Astrocyte of the cerebellum (primary cell): ENCODE data around the gene OTUB2.

ENCODE experiments used
- DNase-seq: peaks from one replicate; pipeline ENCODE4 v3.0.0-alpha.2; 2011; ENCODE audit warnings: low read depth
- H3K4me3 ChIP-seq: 2 replicates; pipeline ENCODE4 v1.5.1; 2011; ENCODE audit warnings: mild to moderate bottlenecking, low read depth, low read length, moderate library complexity
- in situ Hi-C: cut with HindIII; loops from 2 replicates; pipeline ENCODE4 v1.10.0; 2017; ENCODE audit warnings: low sequenced_read_pairs
- TF ChIP-seq, protein P1 (sequence below): IDR thresholded peaks from 2 replicates; pipeline ENCODE4 v1.5.1; 2012; ENCODE audit warnings: low read length, low read depth, moderate library complexity, mild to moderate bottlenecking; ENCODE audit errors: missing control alignments

OTUB2 gene

GRCh38 chr14:94001016-94001415 lies 25.1 kb upstream of the OTUB2 start:
- TF ChIP-seq, protein P1, sequence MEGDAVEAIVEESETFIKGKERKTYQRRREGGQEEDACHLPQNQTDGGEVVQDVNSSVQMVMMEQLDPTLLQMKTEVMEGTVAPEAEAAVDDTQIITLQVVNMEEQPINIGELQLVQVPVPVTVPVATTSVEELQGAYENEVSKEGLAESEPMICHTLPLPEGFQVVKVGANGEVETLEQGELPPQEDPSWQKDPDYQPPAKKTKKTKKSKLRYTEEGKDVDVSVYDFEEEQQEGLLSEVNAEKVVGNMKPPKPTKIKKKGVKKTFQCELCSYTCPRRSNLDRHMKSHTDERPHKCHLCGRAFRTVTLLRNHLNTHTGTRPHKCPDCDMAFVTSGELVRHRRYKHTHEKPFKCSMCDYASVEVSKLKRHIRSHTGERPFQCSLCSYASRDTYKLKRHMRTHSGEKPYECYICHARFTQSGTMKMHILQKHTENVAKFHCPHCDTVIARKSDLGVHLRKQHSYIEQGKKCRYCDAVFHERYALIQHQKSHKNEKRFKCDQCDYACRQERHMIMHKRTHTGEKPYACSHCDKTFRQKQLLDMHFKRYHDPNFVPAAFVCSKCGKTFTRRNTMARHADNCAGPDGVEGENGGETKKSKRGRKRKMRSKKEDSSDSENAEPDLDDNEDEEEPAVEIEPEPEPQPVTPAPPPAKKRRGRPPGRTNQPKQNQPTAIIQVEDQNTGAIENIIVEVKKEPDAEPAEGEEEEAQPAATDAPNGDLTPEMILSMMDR = no peak
- no peak overlapping the region for H3K4me3 ChIP-seq
- in situ Hi-C loops = no loop called here
- DNase-seq = no peak

- peak; percentile 32 for DNase-seq
- TF ChIP-seq, protein P1 = peak; percentile 97
- in situ Hi-C loops = no loop called here
- H3K4me3 ChIP-seq = no peak overlapping the region
Observed at GRCh38 chr14:94001501-94002396, 24.4 kb upstream of the OTUB2 start.

DNA sequence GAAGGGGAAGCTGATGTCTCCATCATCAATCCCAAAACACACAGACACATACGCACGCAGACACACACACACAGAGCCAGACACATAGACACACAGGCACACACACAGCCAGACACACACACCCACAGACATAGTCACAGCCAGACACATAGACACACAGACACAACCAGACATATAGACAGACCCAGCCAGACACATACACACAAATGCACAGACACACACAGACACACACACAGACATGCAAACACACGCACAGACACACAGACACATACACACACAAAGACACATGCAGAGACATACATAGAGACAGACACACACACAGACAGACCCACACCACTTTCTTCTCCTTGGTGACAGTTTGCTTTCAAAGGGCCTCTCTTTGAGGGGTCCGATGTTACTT lies 22.7 kb upstream of the OTUB2 start:
- H3K4me3 ChIP-seq = no peak overlapping the region
- in situ Hi-C loops = no loop called here
- DNase-seq = no peak
- TF ChIP-seq, protein P1 = no peak

DNA sequence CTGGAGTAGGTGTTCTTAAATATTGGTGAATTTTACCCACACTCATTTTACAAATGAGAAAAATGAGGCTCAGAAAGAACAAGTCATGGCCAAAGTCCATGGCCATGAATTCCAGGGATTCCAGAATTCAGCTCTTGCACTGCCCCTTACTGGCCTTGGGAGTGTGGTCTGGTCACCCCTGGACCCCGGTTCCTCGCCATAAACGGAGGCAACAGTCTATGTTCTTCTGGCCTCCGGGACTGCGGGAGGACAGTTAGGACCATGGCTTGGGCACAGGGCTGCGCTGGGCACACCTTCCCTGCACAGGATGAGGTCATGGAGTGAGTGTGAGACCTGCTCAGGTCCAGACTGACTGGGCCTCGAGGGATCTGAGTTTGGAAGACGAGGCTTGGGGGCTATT lies 22.1 kb upstream of the OTUB2 start:
- in situ Hi-C loops = no loop called here
- TF ChIP-seq, protein P1 = no peak
- no peak for DNase-seq
- no peak overlapping the region for H3K4me3 ChIP-seq

DNA sequence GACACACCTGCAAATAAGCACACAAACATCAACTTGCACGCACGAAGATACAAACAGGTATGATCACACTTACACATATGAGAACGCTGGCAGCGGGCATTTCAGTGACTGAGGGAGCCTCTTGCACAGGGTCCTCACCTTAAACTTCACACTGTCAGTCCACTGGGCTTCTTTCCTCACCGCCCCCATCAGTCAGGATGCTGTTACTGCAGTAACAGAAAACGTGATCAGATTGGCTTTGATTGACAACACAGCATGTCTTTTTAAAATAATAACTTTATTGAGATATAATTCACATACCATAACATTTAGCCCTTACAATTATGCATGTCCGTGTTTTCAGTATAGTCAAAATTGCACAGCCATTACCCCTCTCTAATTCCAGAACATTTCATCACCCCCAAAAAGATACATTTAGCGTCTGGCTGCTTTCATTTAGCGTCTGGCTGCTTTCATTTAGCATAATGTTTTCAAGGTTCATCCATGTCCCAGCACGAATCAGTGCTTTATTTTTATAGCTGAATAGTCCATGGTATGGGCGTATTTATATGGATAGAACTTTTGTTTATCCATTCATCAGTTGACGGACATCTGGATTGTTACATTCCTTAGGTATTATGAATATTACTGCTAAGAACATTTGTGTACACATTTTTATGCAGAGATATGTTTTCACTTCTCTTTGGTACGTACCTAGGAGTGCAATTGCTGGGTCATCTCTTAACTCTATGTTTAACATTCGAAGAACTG lies 20.6 kb upstream of the OTUB2 start:
- TF ChIP-seq, protein P1 = peak; percentile 53
- DNase-seq = no peak
- in situ Hi-C loops = no loop called here
- H3K4me3 ChIP-seq = no peak overlapping the region

DNA sequence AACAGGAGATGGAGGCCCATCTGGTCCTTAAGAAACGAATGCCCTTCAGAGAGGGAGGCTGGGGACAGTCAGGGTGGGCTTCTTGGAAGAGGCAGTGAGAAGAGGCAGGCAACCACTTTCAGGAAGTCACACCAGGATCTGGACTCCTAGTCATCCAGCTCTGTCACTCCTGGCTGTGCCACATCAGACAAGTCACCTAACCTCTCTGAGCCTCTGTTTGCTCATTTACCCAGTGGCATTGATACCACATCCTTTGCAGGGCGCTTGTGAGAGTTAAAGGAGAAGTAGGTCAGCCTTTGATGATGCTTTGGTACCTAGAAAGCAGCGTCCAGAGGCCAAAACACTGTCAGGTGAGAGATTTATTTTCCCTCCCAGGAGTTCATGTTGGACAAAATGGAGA lies 17.9 kb upstream of the OTUB2 start:
- in situ Hi-C loops = no loop called here
- DNase-seq = no peak
- TF ChIP-seq, protein P1 = no peak
- H3K4me3 ChIP-seq = no peak overlapping the region
